Keratinocyte (primary cell): ENCODE results near the gene PRKAR1B. TPM values are rescaled to one million over a fixed set of nuclear protein-coding genes. Genes with fewer than 3 reads are reported as not detected.

ENCODE experiments used
- DNase-seq: peaks from one replicate; pipeline ENCODE4 v3.0.0-alpha.2; 2011; ENCODE audit warnings: low read depth, missing footprints, low spot score
- FAIRE-seq: peaks from 2 replicates; lab custom pipeline; 2011; peaks lifted over from hg19 to GRCh38; lab: Jason Lieb, UNC
- H2AFZ ChIP-seq: 2 replicates; pipeline ENCODE4 v1.6.0; 2012; ENCODE audit warnings: low read length, control low read depth, inconsistent platforms; ENCODE audit not compliant: control insufficient read depth
- H3K27ac ChIP-seq: 2 replicates; pipeline ENCODE4 v1.5.1; 2011; ENCODE audit warnings: low read length; ENCODE audit not compliant: control insufficient read depth, insufficient read depth
- H3K27me3 ChIP-seq: 3 replicates; pipeline ENCODE4 v1.6.0; 2011; ENCODE audit warnings: low read length; ENCODE audit not compliant: control insufficient read depth, insufficient read depth; ENCODE audit errors: extremely low read depth
- H3K36me3 ChIP-seq, 2 experiments: 2 replicates in 1 of 2; 3 replicates in 1 of 2; pipeline ENCODE4 v1.5.1; 2011; ENCODE audit warnings: low read length in 2 of 2, mild to moderate bottlenecking in 1 of 2; ENCODE audit not compliant: control insufficient read depth in 2 of 2, insufficient read depth in 2 of 2; ENCODE audit errors: extremely low read depth in 1 of 2
- H3K4me1 ChIP-seq: 3 replicates; pipeline ENCODE4 v1.5.1; 2011; ENCODE audit warnings: low read length; ENCODE audit not compliant: control insufficient read depth, insufficient read depth; ENCODE audit errors: extremely low read depth
- H3K4me2 ChIP-seq: 3 replicates; pipeline ENCODE4 v1.6.0; 2011; ENCODE audit warnings: low read depth, low read length; ENCODE audit not compliant: control insufficient read depth, insufficient read depth; ENCODE audit errors: extremely low read depth
- H3K4me3 ChIP-seq, 3 experiments: fragments of 200-600 bp in 1 of 3; sonication (generic) in 1 of 3; 2 replicates in 2 of 3; 3 replicates in 1 of 3; pipeline ENCODE4 v1.5.1; 2011 to 2016; ENCODE audit warnings: low read length in 3 of 3, mild to moderate bottlenecking in 3 of 3, control low read depth in 2 of 3, inconsistent platforms in 1 of 3, low read depth in 1 of 3, mixed read lengths in 1 of 3, mixed run types in 1 of 3, moderate library complexity in 1 of 3; ENCODE audit not compliant: control insufficient read depth in 2 of 3, insufficient read depth in 2 of 3; ENCODE audit errors: extremely low read depth in 1 of 3
- H3K79me2 ChIP-seq: 2 replicates; pipeline ENCODE4 v1.6.0; 2012; ENCODE audit warnings: low read length; ENCODE audit not compliant: control insufficient read depth, insufficient read depth
- H3K9ac ChIP-seq: 3 replicates; pipeline ENCODE4 v1.6.0; 2011; ENCODE audit warnings: low read length; ENCODE audit not compliant: control insufficient read depth, insufficient read depth; ENCODE audit errors: extremely low read depth
- H3K9me1 ChIP-seq: 3 replicates; pipeline ENCODE4 v1.6.0; 2011; ENCODE audit warnings: low read length; ENCODE audit not compliant: control insufficient read depth, insufficient read depth; ENCODE audit errors: extremely low read depth
- H3K9me3 ChIP-seq: 2 replicates; pipeline ENCODE4 v1.5.1; 2012; ENCODE audit warnings: low read depth, low read length; ENCODE audit not compliant: control insufficient read depth
- H4K20me1 ChIP-seq: 3 replicates; pipeline ENCODE4 v1.6.0; 2011; ENCODE audit warnings: low read length; ENCODE audit not compliant: control insufficient read depth, insufficient read depth; ENCODE audit errors: extremely low read depth
- EZH2 ChIP-seq: IDR thresholded peaks from one replicate; pipeline ENCODE4 v1.6.1; 2012; ENCODE audit warnings: inconsistent platforms, mild to moderate bottlenecking, low read length, moderate library complexity
- dilution Hi-C: fragments of 300-500 bp; cut with MboI; formaldehyde crosslinking; loops from one replicate; pipeline ENCODE4 v1.7.0; 2020; ENCODE audit warnings: low sequenced_read_pairs; ENCODE audit not compliant: extremely low pct_ligation_motif_present
- polyA plus RNA-seq, 5 experiments: library from polyadenylated mRNA; depleted of rRNA in 3 of 5; stranded (reverse) in 3 of 5; stranded (forward) in 1 of 5; unstranded in 1 of 5; fragments of >200 nt; gene quantifications; 1 replicate in 1 of 5; 2 replicates in 3 of 5; 3 replicates in 1 of 5; pipeline versions ENCODE4 v1.2.1 to v1.2.3, GENCODE V29; 2011 to 2012; ENCODE audit warnings: missing spikeins in 2 of 5, low read depth in 1 of 5, low replicate concordance in 1 of 5
- TF ChIP-seq, protein P1 (sequence below), 3 experiments: IDR thresholded peaks in 1 of 3; conservative IDR thresholded peaks in 1 of 3; optimal IDR thresholded peaks in 1 of 3; 2 replicates in 2 of 3; 3 replicates in 1 of 3; pipeline versions ENCODE3 to v1.5.1; 2011; ENCODE audit warnings: low read length in 3 of 3, mild to moderate bottlenecking in 3 of 3, moderate library complexity in 2 of 3, control low read depth in 1 of 3, inconsistent platforms in 1 of 3; ENCODE audit not compliant: insufficient read depth in 2 of 3; ENCODE audit errors: extremely low read depth in 1 of 3

Gene PRKAR1B
- polyA plus RNA-seq, 1 donor (not counting 4 experiments of a cell fraction or from before 2014, with no cell fraction given), result 10.8 TPM

GRCh38 chr7:731440-732085 lies 4.5 kb upstream of the PRKAR1B start:
- H3K9ac ChIP-seq, result no peak overlapping the region
- dilution Hi-C loops, result no loop called here
- peaks cover 5% of the 10 kb centered on the region for H3K4me1 ChIP-seq
- H3K4me3 ChIP-seq, result no peak overlapping the region
- no peak overlapping the region for H2AFZ ChIP-seq
- FAIRE-seq (no peak), DNase-seq (no peak)
- no peaks in the 10 kb centered on the region for H3K9me1 ChIP-seq
- no peak overlapping the region for H3K4me2 ChIP-seq
- H3K27ac ChIP-seq, result no peak overlapping the region
- peaks cover 11% of the 10 kb centered on the region for H3K9me3 ChIP-seq
- TF ChIP-seq EZH2, result no peak
- TF ChIP-seq, protein P1, sequence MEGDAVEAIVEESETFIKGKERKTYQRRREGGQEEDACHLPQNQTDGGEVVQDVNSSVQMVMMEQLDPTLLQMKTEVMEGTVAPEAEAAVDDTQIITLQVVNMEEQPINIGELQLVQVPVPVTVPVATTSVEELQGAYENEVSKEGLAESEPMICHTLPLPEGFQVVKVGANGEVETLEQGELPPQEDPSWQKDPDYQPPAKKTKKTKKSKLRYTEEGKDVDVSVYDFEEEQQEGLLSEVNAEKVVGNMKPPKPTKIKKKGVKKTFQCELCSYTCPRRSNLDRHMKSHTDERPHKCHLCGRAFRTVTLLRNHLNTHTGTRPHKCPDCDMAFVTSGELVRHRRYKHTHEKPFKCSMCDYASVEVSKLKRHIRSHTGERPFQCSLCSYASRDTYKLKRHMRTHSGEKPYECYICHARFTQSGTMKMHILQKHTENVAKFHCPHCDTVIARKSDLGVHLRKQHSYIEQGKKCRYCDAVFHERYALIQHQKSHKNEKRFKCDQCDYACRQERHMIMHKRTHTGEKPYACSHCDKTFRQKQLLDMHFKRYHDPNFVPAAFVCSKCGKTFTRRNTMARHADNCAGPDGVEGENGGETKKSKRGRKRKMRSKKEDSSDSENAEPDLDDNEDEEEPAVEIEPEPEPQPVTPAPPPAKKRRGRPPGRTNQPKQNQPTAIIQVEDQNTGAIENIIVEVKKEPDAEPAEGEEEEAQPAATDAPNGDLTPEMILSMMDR (optimal IDR thresholded peaks at IDR 0.05 in 1 of 3, IDR thresholded peaks at IDR 0.05 in 1 of 3, conservative IDR thresholded peaks at IDR 0.05 in 1 of 3; ENCODE audit: extremely low read depth in 1 of 3, insufficient read depth in 2 of 3, low read length in 3 of 3), result no peak
- H3K79me2 ChIP-seq, result peaks cover 61% of the 10 kb centered on the region
- peaks cover 9 to 28% of the 10 kb centered on the region in 2 experiments for H3K36me3 ChIP-seq
- peaks cover 2% of the 10 kb centered on the region for H4K20me1 ChIP-seq
- no peaks in the 10 kb centered on the region for H3K27me3 ChIP-seq

- Histone ChIP-seq H3K4me3 (no peak overlapping the region), H3K4me2 (no peak overlapping the region), H4K20me1 (peaks cover 2% of the 10 kb centered on the region), H3K79me2 (peaks cover 54% of the 10 kb centered on the region), H3K9me1 (no peaks in the 10 kb centered on the region), H2AFZ (no peak overlapping the region), H3K27ac (no peak overlapping the region), H3K4me1 (peaks cover 11% of the 10 kb centered on the region), H3K9me3 (peaks cover 11% of the 10 kb centered on the region), H3K9ac (no peak overlapping the region), H3K36me3 (peaks cover 9 to 28% of the 10 kb centered on the region in 2 experiments), H3K27me3 (no peaks in the 10 kb centered on the region)
- no peak for FAIRE-seq
- TF ChIP-seq, protein P1 (optimal IDR thresholded peaks at IDR 0.05 in 1 of 3, IDR thresholded peaks at IDR 0.05 in 1 of 3, conservative IDR thresholded peaks at IDR 0.05 in 1 of 3; ENCODE audit: extremely low read depth in 1 of 3, insufficient read depth in 2 of 3, low read length in 3 of 3), result no peak
- dilution Hi-C loops, result no loop called here
- DNase-seq, result no peak
Measured at GRCh38 chr7:730501-731439, 3.7 kb upstream of the PRKAR1B start.
